ENCODE measurements around the gene SIDT2.

DNA sequence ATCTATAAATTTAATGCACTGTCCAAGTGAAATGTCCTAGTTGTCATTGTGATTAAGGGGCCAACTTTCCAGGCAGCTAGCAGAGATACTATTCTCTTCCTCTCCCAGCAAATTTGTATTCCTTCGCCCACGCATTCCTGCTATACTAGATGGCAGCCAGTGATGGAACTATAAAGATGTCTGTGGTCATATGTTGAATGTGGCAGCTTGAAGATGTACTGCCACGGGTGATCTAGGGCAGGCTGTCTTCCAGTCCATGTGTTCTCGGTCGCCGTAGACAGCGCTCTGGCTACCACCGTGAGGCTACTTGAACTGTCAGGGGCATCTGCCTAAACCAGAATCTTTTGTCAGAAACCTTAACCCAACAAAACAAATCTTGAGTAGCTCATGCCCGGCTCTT, 8.3 kb upstream of the SIDT2 start:
- TF ChIP-seq, protein P1, sequence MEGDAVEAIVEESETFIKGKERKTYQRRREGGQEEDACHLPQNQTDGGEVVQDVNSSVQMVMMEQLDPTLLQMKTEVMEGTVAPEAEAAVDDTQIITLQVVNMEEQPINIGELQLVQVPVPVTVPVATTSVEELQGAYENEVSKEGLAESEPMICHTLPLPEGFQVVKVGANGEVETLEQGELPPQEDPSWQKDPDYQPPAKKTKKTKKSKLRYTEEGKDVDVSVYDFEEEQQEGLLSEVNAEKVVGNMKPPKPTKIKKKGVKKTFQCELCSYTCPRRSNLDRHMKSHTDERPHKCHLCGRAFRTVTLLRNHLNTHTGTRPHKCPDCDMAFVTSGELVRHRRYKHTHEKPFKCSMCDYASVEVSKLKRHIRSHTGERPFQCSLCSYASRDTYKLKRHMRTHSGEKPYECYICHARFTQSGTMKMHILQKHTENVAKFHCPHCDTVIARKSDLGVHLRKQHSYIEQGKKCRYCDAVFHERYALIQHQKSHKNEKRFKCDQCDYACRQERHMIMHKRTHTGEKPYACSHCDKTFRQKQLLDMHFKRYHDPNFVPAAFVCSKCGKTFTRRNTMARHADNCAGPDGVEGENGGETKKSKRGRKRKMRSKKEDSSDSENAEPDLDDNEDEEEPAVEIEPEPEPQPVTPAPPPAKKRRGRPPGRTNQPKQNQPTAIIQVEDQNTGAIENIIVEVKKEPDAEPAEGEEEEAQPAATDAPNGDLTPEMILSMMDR (IDR thresholded peaks at IDR 0.05), result no peak
- TF ChIP-seq POLR2A (IDR thresholded peaks at IDR 0.05), result no peak

All from body of pancreas (tissue), 4 donors.